RPMI8226 (cell line): ENCODE measurements around the gene CD58.
A peak's percentile ranks its signal among the peaks of the same experiment; 100 is the strongest.
"Not testable (repeated sequence)": the region's sequence is repeated elsewhere in the genome, so short reads cannot be mapped to it uniquely, and the experiment has no call there.

Experiments used
- DNase-seq: peaks from one replicate; pipeline ENCODE4 v3.0.0-alpha.2; 2015

CD58 gene

DNA sequence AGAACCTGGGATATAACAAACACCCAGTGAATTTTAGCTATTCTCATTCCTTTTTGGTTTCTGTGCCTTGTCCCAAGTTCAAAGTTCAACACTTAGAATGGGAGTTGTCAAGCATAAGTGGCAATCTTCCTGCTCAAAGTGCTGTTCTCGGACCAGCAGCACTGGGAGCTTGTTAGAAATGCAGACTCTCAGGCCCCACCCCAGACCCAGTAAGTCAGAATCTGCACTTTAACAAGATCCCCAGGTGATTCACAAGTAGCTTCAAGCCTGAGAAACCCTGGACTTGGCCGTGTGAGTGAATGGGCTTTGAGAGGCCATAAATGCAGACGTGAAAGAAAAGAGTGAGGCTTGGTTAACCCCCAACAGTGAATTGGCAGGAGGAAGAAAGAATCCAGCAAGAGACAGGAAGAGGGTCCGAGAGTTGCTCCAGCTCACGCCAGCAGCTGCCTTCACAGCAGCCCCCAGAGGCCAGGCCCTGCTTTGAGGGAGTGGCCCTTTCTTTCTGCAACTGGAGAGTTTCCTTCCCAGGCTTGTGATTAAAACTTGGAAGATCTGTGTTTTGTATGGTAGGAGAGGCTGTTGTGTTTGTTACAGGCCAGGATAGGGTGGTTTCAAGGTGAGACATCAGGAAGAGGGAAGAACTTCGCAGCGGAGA lies 21.3 kb upstream of the CD58 start:
- DNase-seq = not testable (repeated sequence)

DNA sequence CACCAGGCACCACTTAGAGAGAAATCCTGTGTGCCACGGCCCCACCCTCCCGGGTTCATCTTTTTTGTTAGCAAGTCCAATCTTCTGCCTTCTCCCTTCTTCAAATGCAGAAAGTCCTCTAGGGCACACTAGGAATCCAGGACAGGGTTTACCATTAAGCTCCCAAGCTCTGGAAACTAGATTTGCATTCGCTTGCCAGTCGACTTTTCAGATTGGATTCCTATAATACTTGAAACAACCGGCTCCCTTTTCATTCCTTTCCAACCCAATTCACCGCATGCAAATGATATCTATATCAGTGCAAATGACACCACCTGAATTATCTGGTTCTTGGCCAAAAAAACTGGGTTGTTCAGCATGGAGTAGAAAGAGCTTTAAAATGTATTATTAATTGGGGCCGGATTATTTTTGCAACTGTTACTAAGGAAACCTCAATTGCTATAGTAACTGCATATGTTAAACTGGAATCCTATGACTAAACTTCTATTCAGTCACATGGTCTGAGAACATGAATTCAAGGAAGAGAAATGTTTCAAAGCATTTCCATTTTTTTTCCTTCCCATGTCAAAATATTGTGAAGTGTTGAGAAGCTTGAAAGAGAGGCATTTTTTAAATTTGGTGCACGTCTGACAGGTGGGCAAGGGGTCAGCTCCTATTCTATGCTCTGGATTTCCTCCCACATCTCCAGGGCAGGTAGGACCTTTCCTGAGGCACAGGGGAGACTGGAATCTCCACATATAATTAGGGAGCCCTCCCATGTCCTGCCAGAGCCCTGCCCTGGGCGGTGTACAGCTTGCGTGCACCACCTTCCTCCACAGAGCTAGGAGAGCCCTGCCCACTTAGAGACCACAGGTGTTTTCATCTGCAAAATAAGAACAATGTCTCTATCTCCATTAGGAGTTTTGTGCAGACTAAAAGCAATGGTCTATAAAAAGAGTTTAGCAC lies 20.5 kb upstream of the CD58 start:
- not testable (repeated sequence) for DNase-seq

DNA sequence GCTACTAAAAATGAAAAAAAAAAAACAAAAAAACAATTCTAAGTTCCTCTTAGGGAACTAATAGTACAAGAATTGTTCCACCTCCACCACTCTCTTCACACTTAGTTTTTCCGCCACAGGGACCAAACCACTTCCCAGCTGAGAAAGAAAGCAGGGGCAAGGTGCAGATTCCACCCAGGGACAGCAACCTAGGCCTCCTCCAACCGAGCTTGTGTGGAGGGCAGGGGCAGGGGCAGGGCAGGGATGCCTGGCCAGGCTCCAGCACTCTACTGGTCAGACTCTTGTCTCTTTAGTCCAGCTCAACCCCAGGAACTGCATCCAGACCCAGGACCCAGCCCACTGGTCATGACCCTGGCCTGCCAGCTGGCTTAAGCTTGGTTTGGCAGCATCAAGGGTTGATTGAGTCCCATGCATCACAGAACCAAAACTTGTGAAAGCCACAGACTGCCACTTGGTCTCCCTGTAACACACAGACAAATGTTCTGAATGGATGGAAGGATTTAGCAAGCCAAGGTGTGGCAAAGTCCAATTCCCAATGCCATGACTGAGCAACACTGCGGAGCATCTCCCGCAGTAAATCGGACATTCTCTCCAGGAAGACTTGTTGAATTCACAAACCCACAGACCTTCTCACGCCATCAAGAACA lies 19.7 kb upstream of the CD58 start:
- not testable (repeated sequence) for DNase-seq

DNA sequence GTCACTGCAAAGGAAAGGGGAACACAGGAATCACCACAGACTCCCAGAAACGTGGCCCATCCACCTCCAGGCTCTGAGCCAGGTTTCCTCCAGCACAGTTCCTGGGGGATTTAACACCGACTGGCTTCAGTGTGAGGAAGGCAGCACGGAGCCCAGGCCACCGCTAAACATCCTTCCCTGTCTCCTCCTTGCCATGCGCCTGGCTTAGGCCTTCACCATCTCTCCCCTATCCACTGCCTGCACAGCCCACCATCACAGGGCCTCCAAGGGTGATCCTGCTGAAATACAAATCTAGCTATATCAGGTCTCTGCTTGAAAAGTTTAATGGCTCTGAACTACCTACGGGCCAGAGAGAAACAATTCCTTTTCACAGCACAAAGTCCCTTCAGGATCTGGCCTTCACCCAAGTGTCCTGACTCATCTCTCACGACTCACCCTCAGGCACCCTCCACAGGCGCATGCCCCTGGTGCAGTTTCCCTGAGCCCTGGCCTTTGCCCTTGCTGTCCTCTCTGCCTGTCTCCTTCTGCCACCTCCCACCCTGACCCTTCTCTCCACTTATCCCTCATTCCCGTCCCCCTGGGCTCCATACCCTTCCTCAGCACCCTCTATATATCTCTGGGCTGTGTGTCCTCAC lies 18.4 kb upstream of the CD58 start:
- DNase-seq = not testable (repeated sequence)

DNA sequence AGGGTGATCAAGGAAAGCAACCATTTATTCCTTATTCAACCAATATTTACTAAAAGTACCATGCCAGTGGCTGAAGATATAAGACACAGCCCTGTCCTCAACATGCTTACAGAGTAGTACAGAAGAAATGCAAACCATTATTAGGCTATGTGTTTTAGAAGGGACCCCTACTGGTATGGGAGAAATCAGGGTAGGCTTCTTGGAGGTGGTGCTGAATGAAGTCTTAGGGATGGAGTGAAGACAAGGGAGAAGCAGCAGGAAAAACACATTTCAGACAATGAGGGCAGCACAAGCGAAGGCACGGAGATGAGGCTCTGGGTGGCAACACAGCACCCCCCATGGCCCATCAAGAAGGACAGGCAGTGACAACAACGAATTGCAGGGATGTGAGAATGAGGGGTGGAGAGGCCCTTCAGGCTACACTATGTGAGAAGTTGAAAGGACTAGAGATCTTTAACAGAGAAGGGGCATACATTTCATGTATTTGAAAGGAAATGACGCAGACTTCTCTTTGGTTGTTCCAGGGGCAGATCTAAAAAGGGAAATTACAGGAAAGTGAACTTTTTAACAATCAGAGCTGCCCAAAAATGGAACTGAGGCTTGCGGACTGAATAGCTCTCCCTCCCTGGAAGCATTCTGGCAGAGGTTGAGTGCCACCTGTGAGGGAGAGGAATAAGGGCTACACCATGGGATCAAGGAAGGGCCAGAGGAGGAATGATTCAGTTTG lies 16.8 kb upstream of the CD58 start:
- DNase-seq = no peak

DNA sequence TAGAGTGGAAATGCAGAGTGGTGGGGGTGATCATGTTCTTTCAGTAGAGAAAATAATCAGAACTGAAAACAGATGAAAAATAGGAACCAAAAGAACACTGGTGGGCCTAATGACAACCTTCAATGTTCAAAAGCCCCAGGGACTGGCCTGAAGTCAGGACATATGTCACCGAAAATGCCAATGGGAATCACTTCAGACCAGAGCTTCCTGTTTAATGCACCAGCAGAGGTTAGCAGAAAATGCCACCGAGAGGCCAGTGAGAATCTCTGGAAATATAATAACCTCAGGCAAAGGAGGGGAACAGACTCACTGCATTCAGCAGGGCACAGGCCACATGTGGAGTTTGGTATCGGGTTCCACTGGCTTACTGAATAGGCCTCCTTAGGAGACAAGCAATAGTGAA lies 15.9 kb upstream of the CD58 start:
- no peak for DNase-seq

DNA sequence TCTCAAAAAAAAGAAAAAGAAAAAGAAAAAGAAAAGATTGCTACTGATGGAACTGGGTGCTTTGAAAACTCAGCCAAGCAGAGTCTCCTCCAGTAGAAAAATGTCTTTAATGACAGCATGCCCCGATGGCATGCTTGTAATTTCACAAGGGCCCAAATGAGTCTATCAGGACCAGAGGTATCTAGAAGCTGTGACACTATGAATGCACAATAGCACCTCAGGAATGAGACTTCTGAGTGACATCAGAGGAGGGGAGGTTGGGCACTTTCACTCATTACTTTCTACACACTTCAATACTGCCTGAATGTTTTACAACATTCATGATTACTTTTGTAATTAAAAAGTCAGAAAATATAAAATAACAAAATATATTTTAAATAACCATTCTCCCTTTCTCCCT lies 15.1 kb upstream of the CD58 start:
- no peak for DNase-seq

DNA sequence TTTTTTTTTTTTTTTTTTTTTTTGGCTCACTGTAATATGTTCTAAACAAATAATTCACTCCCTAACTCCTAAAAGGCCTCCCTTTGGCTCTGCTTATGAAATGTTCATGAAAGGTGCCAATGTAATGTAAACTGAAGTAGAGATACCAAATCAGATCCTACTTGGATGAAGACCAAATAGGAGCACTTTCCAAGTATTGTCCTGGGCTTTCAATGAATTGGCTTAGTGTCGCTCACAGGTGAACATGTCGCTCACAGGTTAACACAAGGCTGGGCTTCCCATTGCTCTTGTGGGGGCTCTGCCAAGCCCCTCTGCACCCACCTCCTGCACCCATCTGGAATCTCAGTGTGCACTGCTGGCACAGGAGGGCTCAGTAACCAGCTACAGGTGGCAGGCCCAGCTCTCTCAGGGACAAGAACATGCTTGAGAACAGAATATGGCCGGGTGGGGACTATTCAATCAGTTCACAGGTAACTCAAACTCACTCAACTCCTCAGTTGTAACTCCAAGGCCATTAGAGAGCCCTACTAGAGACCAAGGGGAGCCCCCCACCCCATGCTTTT lies 10.6 kb upstream of the CD58 start:
- DNase-seq = no peak

DNA sequence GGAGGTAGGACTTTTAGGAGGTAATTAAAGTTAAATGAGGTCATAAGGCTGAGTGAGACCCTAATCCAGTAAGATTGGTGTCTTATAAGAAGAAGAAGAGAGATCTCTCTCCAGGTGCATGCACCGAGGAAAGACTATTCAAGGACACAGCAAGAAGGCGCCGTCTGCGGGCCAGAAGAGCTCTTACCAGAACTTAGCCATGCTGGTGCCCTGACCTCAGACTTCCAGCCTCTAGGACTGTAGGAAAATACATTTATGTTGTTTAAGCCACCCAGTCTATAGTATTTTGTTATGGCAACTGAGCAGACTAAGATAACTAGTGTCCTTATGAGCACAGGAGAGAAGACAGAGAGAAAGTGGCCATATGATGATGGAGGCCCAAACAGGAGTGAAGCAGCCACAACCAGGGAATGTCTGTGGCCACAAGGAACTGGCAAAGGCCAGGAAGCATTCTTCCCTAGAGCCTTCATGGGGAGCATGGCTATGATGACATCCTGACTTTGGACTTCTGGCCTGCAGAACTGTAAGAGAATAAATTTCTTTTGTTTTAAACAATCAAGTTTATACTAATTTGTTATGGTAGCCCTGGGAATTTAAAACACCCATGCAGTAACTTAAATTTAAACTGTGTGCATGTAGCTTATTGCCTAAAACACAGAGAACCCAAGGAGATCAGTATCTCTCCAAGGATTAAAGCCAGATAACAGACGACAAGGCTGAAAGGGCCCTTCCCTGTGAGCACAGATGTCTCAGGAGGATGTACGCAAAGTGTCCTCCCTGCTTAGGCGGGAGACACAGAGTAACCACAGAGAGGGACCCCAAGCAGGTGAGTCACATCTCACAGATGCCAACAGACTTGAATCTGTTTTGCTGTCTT lies 9.9 kb upstream of the CD58 start:
- DNase-seq = no peak

DNA sequence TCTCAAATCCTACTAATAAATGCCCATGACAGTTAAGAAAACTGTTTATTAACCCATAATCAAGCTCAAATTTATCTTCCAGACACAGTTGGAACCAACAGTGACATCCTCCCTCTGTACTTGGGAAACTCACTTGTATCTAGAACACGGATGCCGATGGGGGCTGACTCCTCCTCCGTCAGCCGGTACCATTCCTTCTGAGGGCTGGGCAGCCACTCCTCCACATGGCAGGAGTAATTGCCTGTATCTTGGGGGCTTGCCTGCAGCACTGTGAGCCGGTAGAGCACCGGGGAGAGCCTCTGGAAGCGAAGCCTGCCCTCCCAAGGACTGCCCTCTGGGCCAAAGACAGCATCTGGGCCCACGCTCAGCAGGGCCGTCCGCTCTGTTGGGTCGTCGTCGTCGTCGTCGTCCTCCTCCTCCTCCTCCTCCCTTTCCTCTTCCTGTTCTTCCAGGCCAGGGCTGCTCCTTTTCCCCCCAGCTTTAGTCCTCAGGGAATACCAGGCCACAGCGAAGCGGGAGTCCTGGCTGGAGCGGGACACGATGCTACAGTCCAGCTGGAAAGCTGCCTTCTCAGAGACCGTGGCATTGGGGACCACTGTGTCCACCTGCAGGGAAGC lies 8.5 kb upstream of the CD58 start:
- DNase-seq = no peak

DNA sequence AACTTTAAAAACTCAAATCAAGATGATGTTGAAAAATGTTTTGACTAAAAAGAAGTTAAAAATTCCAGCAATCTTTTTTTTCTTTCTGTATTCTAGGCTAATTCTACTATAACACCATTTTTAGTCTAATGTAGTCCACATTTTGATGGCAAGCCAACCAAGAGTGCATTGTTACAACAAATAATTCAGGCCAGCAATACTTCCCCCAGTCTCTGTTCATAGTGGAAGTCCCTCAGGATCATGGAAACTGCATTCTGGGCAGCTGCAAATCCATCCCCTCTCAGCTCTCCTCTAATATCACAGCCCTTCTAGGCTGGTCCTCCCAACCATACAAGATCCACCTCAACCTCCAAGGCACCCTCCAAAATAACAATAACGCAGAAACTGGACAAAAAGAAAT lies 7.8 kb upstream of the CD58 start:
- DNase-seq = no peak

DNA sequence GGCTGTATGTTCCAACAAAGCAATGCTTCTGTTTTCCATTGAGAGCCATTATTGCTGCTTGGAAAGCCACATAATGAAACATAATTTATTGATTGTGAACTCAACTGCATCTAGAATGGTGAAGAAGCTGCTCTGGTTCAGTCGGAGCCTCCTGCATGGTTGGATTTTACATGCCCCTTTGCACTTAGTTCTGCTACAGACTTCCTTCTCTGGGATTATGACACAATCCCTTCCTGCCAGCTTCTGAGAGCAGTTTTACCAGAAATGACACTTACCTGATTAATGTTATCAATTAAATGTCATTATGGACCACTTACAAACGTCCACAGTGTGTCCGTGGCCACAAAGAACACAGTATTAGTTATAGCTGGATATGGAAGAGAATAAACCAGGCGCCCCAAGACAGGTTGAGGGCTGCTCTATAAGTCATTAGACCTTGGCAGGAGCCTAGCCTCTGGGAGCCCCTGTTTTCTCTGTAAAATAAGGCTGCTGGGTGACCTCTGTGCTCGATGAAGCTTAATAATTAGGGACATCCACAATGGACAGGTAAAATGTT lies 7.0 kb upstream of the CD58 start:
- no peak for DNase-seq

DNA sequence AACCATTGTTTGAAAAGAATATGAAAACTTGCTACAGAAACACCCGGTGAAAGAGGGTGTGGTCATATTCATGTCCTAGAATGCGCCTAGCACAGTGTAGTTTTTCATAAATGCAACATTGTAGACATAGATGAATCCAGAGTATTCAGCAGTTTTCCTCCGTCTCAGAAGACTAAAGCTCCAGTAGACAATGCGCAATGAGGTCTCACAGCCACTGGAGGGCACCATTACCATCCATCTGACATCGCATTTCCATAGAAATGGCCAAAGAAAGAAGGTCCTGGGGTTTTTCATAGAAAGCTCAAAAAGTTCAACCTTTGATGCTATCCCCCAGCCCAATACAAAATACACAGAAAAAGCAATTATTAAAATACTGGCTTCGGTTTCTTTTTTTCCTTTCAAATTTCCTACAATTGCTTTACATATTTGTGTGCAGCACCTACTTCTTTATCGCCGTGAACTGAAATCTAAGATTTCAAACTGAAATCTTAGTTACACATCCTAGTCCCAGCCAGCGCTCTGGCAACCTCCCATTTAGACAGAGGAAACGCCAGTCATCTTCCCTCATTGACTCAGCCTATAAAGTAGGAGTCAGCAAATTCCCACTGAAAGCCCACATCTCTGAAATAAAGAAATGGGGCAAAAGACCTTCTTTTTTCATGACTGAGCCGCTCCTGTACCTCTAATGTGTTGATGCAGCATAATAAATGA lies 3.9 kb upstream of the CD58 start:
- DNase-seq = peak; percentile 68

DNA sequence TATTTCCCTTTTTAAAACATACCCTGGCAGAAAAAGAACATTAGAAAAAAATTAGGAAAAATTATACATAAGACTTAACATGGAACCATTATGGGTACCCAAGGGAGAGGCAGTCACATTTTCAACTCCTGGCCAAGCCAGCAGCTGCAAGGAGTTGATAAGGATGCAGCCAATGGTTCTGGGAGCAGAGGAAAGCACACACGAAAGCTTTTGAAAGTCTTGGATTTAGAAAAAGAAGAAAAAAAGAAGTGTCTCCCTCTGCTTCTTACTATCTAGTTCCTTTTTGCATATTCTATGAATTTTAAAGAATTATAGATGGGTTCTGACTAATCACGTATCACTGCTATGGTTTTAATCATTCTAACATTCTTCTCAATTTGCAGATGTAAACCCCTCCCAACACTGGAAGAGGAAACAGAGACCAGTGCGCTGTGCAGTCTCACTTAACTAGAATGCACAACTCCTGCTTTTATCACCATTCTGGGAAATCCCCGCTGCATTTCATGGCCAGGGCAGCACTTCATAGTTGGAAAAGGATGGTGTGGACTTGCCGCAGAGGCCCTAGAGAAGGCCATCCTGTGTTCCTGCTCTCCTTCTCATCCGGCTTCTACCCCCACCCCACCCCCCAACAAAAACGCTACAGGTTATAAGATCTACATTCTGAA lies 2.7 kb upstream of the CD58 start:
- DNase-seq = no peak

DNA sequence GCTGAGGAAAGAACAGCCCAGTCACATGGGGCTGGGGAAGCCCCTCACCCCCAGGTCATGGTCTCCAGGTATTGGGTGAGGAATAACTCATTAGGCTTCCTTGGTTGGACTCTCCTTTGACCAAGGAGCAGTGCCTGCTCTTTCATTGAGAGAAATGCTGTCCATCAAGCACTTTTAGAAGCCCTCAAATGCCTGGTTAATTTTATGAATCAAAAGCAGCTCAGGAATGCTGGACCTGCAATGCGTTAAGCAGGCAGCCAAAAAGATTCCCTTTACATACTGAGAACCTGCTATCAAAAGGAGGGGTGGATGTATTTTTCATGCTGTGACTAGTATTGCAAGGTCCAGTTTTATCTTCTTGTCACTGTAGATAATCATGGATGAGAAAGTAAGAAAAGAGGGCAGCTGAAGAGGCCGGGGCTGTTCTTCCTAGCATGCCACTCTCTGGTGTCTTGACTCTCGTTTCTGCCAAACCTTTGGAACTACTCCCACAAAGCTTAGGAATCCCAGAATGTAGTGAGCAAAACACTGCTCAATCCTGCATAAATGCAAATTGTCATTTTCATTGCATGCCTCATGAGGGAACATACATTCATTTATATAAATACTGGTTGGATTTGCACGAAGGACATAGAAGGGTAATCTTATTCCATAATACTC lies 2.1 kb upstream of the CD58 start:
- DNase-seq = no peak

DNA sequence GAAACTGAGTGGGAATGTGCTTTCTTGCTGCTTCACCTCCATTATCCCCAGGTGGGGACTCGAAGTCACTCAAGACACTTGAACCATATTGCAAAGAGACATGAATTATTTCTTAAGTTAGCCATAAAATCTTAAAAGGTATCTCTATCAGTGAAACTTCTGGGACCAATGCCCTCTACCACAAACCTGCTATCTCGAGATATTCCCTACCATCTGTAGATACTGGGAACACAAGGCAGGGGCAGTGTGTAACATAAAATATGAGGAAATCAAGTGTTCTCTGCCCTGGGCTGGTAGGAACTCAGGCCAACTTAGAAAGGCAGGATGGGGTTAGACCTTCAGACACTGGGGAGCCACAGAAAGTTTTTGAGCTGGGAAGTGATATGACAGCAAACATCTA lies 1.3 kb upstream of the CD58 start:
- DNase-seq = no peak

DNA sequence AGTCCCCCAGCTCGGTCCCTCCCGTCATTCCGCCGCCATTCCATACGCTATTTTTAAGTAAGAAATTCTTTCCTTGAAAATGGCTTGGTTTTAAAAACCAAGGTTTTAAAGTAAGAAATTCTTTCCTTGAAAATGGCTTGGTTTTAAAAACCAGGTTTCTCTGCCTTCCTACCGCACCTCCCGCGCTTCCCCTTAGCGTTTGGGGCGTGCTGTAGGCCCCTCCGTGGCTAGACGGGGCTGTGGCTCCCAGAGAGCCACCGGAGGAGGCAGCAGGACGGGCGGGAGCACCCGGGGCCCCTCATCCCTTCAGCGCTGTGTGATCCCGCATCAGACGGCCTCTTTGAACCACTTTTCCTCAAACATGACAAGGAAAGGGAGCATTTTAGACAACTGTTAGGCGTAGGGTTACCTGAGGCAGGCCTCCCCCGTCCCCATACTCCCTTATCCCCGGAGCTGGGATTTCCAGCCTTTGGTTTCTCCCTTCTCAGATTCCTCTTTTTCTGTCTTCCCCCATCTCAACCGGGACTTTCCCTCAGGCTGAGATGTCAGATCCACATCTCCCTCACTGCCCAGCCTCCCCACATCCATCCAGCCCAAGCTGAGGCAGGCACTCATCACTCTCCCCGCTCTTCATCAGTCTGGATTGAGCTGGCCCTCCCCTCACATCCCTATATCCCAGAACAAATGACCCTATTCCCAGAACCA lies 541 bp upstream of the CD58 start:
- DNase-seq = no peak

DNA sequence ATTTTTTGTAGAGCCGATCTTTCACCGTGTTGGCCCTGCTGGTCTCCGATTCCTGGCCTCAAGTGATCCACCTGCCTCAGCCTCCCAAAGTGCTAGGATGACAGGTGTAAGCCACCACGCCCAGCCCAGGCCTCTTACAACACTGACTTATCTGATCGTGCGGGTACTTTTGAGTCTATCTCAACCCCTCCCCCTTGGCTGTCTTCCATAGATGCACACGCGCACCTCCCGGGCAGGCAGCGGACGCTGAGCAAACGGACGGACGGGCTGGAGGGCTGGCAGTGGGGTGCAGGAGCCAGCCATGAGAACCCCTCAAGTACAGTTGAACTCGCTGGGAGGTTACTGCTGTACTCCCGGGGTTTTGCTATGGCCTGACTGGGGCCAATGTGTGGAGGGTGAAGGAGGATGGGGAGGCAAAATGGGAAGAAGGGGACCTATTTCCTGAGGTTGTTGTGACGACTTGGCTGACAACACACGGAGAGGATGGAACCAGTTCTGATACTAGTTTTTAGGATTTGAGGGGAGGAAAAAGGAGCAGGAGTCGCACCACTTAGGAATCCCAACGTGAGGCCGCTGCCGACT lies 959 bp downstream of the CD58 start:
- no peak for DNase-seq
